Measurements from ENCODE around the gene CCDC69. TPM values are rescaled to one million over a fixed set of nuclear protein-coding genes. Genes with fewer than 3 reads are reported as not detected.

Gene CCDC69, protein sequence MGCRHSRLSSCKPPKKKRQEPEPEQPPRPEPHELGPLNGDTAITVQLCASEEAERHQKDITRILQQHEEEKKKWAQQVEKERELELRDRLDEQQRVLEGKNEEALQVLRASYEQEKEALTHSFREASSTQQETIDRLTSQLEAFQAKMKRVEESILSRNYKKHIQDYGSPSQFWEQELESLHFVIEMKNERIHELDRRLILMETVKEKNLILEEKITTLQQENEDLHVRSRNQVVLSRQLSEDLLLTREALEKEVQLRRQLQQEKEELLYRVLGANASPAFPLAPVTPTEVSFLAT
- total RNA-seq = 1.3 and 1.7 TPM in 2 replicates

DNA sequence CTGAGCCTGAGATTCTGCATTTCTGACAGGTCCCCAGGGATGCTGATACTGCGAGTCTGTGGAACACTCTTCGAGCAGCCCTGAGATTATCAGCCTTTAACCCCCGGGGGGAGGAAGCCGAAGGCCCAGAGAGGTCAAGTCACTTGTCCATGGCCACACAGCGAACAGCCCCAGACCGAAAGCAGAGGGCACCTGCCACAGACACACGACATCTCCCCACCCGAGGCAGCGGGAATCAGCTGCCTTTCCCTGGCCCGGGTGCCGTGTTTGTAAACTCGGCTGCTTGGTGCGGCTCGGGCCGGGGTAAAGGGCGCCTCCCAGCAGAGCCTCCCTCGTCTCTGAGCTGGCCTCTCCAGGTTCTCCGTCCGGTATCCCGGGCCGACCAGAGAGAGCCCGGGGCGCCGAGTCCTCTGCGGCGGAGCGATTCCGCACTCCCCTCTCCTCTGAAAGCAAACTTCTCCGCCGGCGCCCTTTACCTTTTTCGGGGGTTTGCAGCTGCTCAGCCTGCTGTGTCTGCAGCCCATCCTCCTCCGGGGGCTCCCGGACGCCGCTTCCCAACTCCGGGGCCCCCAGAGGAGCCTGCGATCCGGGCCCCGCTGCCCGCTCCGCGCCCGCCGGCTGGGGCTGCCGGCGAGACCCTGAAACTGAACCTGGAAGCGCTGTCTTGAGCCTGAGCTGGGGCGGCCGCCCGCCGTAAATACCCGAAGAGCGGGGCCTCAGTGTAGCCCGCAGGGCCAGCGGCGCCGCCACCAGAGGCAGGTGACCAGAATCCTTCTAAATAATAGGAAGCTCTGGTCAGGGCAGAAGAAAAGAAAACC lies at the start of gene CCDC69:
Gene CCDC69, minus strand, starts transcription at position 646 of the 818 bp plus-strand sequence. Its CDS starts 122 bp downstream, at position 524.

DNA sequence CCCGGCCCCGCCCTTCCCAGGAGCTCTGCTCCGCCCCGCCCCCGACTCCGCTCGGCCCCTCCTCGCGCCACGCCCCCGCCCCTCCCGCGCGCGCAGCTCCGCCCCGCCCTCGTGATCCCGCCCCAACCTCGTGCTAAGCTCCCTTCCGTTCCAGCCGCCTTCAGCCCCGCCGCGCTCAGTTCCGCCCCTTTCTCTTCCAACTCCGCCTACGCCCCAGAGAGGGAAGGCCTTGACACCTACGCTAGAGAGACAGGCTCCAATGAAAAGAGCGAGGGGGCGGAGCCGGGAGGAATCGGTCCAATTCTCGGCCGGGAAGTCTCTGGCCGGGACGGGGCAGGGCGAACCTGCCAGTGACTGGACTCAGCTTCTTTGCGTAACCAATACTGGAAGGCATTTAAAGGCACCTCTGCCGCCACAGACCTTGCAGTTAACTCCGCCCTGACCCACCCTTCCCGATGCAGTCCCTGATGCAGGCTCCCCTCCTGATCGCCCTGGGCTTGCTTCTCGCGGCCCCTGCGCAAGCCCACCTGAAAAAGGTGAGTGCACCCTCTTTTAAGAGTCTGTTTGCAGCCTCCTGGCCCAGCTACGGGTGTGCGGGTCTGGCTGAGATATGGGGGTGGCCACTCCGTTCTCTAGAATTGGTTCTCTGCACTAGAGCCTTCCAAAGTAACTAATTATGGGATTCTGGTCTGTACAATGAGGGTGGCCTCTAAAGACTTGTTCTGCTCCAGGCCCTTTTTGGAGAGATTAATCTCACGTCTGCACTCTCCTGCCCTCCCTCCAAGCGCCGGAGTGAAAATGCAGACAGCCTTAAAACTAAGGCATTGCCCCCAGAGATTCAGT lies 29.1 kb upstream of the CCDC69 start, which contains the start of gene GM2A:
Gene GM2A, plus strand, starts transcription at position 424 of the 843 bp plus-strand sequence. Its CDS starts 32 bp downstream, at position 456.

GRCh38 chr5:151157426-151158286 lies 66.2 kb downstream of the CCDC69 start, which contains the start of gene ANXA6:
Gene ANXA6 (minus strand): TSS chr5:151157779. CDS start chr5:151147901, 9,878 bp downstream.

Other genes starting within 250 kb of the CCDC69 start
- gene GPX3, start 203.5 kb downstream of the CCDC69 start, total RNA-seq = 84.6 and 147 TPM in 2 replicates
- gene TNIP1, start 143.1 kb downstream of the CCDC69 start, total RNA-seq = 73.5 and 316 TPM in 2 replicates
- gene ANXA6, start 66.3 kb downstream of the CCDC69 start, total RNA-seq = 10.7 and 93.5 TPM in 2 replicates
- gene GM2A, start 29.1 kb upstream of the CCDC69 start, total RNA-seq = 92.5 and 234 TPM in 2 replicates
- gene SLC36A3, start 79.7 kb upstream of the CCDC69 start, total RNA-seq = not detected in 2 replicates
- gene SLC36A2, start 123.5 kb upstream of the CCDC69 start, total RNA-seq = not detected in 2 replicates
- 2.8 and 6.7 TPM in 2 replicates for gene SLC36A1, start 223.5 kb upstream of the CCDC69 start, total RNA-seq

All from tracheal epithelial cell (primary cell).